K562 (cell line): ENCODE measurements around the gene PRXL2B. TPM values are rescaled to one million over a fixed set of nuclear protein-coding genes. Genes with fewer than 3 reads are reported as not detected.

Source experiments
- JUN ChIP-seq, 2 experiments: sonication (generic) in 1 of 2; formaldehyde crosslinking in 1 of 2; IDR thresholded peaks; 2 replicates each; pipeline versions ENCODE4 v1.6.1 to v1.8.0; 2012 to 2022; ENCODE audit warnings: borderline replicate concordance in 2 of 2, mild to moderate bottlenecking in 2 of 2, improper control_type of control experiment in 1 of 2, low read depth in 1 of 2, low read length in 1 of 2, missing genetic modification reagents in 1 of 2
- POLR2G ChIP-seq: fragments of 200-400 bp; formaldehyde crosslinking; IDR thresholded peaks from 2 replicates; pipeline ENCODE4 v1.6.1; 2017; ENCODE audit warnings: low read depth, mild to moderate bottlenecking, antibody characterized with exemption, low read length, moderate library complexity
- TBP ChIP-seq: optimal IDR thresholded peaks from 2 replicates; pipeline ENCODE3; 2011; ENCODE audit warnings: low read depth, low read length, improper control_type of control experiment
- TFAM ChIP-seq: fragments of 250-450 bp; sonication (Bioruptor Pico); conservative IDR thresholded peaks from 2 replicates; pipeline ENCODE4 v1.5.0; 2021; ENCODE audit warnings: mild to moderate bottlenecking, moderate library complexity
- ZBTB7A ChIP-seq: IDR thresholded peaks from 2 replicates; pipeline ENCODE4 v1.6.1; 2011; ENCODE audit warnings: low read depth, mild to moderate bottlenecking, low read length, moderate library complexity, borderline replicate concordance; ENCODE audit not compliant: control insufficient read depth
- ZC3H8 ChIP-seq: fragments of 450-650 bp; IDR thresholded peaks from 2 replicates; pipeline ENCODE4 v1.6.1; 2017
- ZFX ChIP-seq: sonication (generic); formaldehyde crosslinking; IDR thresholded peaks from 2 replicates; pipeline ENCODE4 v1.8.0; 2022; ENCODE audit warnings: mild to moderate bottlenecking, missing genetic modification reagents, moderate library complexity
- polyA plus RNA-seq, 8 experiments: library from polyadenylated mRNA; depleted of rRNA in 4 of 8; stranded (reverse) in 5 of 8; unstranded in 3 of 8; fragments of >200 nt; fragmentation: Nextera tagmentation in 2 of 8; fragmentation: Illumina TruSeq in 1 of 8; extraction: Ambion mirVana in 2 of 8; extraction: Trizol in 1 of 8; gene quantifications; 2 replicates each; pipeline versions ENCODE4 v1.2.1 to v1.2.3, GENCODE V29; 2011 to 2014; ENCODE audit warnings: inconsistent platforms in 1 of 8, missing spikeins in 1 of 8
- total RNA-seq, 7 experiments: library from RNA; depleted of rRNA in 6 of 7; stranded (reverse); fragments of >200 nt in 6 of 7; fragmentation: Illumina TruSeq in 2 of 7; extraction: Trizol in 2 of 7; gene quantifications; 2 replicates each; pipeline versions ENCODE4 v1.2.1 to v1.2.3, GENCODE V29; 2011 to 2021; ENCODE audit warnings: low replicate concordance in 1 of 7
- TF ChIP-seq, protein P1 (sequence below): fragments of 200-600 bp; sonication (generic); IDR thresholded peaks from one replicate; pipeline ENCODE4 v1.6.1; 2012; ENCODE audit warnings: mild to moderate bottlenecking, low read depth, low read length, inconsistent platforms
- TF ChIP-seq, protein P2 (sequence below), 3 experiments: fragments of 200-800 bp in 1 of 3; fragments of 250-450 bp in 1 of 3; fragments of 450-650 bp in 1 of 3; sonication (Bioruptor Pico) in 1 of 3; sonication (Bioruptor generic) in 1 of 3; formaldehyde crosslinking in 1 of 3; IDR thresholded peaks; 2 replicates each; pipeline versions ENCODE4 v1.6.1 to v1.8.0; 2016 to 2022; ENCODE audit warnings: mild to moderate bottlenecking in 2 of 3, missing genetic modification characterization in 2 of 3, missing compliant biosample characterization in 1 of 3, moderate library complexity in 1 of 3

PRXL2B gene
- total and polyA plus RNA-seq, 9 of the 15 experiments (the other 6 are each of a cell fraction or from before 2014, with no cell fraction given) = 0.99 to 25.3 (median 11.8) TPM

DNA sequence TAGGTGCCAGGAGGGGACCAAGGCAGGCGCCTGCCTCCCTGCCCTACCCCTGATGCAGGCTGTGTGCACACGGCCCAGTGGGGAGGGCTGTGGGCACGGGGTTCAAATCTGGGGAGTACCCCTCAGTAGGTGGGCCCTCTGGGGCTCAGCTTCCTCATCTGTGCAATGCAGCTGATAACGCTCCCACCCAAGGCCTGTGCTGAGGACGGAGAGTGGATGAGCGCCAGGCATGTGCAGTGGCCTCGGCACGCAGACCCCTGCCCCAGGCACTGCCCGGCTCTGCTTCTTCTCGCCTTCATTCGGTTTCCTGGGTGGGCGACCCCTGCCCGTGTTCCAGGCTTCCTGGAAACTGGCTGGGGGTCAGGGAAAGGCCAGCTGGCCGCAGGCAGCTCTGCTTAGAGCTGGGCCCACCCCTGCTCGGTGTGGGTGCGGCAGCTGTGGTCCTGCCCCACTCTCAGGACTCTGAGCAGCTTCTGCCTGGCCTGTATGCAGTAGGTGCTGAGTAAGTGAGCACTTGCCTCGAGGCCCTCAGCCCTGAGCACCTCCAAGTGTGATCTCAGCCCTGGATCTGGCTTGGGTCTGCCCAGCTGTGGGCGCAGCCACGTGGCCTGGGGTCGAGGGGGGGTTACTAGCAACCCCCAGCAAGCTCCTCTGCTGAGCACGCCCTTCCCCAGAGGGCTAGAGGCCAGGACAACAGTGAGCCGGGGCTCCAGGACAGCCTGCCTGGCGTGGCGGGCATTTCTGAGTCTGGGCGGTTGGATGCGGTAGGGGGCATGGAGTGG, 42.3 kb upstream of the PRXL2B start (continued):
- TF ChIP-seq, protein P1, sequence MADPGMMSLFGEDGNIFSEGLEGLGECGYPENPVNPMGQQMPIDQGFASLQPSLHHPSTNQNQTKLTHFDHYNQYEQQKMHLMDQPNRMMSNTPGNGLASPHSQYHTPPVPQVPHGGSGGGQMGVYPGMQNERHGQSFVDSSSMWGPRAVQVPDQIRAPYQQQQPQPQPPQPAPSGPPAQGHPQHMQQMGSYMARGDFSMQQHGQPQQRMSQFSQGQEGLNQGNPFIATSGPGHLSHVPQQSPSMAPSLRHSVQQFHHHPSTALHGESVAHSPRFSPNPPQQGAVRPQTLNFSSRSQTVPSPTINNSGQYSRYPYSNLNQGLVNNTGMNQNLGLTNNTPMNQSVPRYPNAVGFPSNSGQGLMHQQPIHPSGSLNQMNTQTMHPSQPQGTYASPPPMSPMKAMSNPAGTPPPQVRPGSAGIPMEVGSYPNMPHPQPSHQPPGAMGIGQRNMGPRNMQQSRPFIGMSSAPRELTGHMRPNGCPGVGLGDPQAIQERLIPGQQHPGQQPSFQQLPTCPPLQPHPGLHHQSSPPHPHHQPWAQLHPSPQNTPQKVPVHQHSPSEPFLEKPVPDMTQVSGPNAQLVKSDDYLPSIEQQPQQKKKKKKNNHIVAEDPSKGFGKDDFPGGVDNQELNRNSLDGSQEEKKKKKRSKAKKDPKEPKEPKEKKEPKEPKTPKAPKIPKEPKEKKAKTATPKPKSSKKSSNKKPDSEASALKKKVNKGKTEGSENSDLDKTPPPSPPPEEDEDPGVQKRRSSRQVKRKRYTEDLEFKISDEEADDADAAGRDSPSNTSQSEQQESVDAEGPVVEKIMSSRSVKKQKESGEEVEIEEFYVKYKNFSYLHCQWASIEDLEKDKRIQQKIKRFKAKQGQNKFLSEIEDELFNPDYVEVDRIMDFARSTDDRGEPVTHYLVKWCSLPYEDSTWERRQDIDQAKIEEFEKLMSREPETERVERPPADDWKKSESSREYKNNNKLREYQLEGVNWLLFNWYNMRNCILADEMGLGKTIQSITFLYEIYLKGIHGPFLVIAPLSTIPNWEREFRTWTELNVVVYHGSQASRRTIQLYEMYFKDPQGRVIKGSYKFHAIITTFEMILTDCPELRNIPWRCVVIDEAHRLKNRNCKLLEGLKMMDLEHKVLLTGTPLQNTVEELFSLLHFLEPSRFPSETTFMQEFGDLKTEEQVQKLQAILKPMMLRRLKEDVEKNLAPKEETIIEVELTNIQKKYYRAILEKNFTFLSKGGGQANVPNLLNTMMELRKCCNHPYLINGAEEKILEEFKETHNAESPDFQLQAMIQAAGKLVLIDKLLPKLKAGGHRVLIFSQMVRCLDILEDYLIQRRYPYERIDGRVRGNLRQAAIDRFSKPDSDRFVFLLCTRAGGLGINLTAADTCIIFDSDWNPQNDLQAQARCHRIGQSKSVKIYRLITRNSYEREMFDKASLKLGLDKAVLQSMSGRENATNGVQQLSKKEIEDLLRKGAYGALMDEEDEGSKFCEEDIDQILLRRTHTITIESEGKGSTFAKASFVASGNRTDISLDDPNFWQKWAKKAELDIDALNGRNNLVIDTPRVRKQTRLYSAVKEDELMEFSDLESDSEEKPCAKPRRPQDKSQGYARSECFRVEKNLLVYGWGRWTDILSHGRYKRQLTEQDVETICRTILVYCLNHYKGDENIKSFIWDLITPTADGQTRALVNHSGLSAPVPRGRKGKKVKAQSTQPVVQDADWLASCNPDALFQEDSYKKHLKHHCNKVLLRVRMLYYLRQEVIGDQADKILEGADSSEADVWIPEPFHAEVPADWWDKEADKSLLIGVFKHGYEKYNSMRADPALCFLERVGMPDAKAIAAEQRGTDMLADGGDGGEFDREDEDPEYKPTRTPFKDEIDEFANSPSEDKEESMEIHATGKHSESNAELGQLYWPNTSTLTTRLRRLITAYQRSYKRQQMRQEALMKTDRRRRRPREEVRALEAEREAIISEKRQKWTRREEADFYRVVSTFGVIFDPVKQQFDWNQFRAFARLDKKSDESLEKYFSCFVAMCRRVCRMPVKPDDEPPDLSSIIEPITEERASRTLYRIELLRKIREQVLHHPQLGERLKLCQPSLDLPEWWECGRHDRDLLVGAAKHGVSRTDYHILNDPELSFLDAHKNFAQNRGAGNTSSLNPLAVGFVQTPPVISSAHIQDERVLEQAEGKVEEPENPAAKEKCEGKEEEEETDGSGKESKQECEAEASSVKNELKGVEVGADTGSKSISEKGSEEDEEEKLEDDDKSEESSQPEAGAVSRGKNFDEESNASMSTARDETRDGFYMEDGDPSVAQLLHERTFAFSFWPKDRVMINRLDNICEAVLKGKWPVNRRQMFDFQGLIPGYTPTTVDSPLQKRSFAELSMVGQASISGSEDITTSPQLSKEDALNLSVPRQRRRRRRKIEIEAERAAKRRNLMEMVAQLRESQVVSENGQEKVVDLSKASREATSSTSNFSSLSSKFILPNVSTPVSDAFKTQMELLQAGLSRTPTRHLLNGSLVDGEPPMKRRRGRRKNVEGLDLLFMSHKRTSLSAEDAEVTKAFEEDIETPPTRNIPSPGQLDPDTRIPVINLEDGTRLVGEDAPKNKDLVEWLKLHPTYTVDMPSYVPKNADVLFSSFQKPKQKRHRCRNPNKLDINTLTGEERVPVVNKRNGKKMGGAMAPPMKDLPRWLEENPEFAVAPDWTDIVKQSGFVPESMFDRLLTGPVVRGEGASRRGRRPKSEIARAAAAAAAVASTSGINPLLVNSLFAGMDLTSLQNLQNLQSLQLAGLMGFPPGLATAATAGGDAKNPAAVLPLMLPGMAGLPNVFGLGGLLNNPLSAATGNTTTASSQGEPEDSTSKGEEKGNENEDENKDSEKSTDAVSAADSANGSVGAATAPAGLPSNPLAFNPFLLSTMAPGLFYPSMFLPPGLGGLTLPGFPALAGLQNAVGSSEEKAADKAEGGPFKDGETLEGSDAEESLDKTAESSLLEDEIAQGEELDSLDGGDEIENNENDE = no peak
- TF ChIP-seq TBP (no peak), ZC3H8 (no peak), POLR2G (no peak), JUN (IDR thresholded peaks at IDR 0.05; ENCODE audit: borderline replicate concordance, low read depth, low read length) (0 out of 2 replicates have a peak, but pooled peaks have one; percentile 2), JUN (CRISPR knock-in tag; IDR thresholded peaks at IDR 0.05; ENCODE audit: borderline replicate concordance) (no peak), ZBTB7A (peak; percentile 67), TFAM (CRISPR knock-in tag) (no peak), ZFX (CRISPR knock-in tag) (peak; percentile 74)
- TF ChIP-seq, protein P2, sequence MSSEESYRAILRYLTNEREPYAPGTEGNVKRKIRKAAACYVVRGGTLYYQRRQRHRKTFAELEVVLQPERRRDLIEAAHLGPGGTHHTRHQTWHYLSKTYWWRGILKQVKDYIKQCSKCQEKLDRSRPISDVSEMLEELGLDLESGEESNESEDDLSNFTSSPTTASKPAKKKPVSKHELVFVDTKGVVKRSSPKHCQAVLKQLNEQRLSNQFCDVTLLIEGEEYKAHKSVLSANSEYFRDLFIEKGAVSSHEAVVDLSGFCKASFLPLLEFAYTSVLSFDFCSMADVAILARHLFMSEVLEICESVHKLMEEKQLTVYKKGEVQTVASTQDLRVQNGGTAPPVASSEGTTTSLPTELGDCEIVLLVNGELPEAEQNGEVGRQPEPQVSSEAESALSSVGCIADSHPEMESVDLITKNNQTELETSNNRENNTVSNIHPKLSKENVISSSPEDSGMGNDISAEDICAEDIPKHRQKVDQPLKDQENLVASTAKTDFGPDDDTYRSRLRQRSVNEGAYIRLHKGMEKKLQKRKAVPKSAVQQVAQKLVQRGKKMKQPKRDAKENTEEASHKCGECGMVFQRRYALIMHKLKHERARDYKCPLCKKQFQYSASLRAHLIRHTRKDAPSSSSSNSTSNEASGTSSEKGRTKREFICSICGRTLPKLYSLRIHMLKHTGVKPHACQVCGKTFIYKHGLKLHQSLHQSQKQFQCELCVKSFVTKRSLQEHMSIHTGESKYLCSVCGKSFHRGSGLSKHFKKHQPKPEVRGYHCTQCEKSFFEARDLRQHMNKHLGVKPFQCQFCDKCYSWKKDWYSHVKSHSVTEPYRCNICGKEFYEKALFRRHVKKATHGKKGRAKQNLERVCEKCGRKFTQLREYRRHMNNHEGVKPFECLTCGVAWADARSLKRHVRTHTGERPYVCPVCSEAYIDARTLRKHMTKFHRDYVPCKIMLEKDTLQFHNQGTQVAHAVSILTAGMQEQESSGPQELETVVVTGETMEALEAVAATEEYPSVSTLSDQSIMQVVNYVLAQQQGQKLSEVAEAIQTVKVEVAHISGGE (CRISPR knock-in tag; IDR thresholded peaks at IDR 0.05) = no peak
